H54 (cell line): ENCODE results near the gene JAM2.
"Not testable (repeated sequence)": the region's sequence is repeated elsewhere in the genome, so short reads cannot be mapped to it uniquely, and the experiment has no call there.

ENCODE experiments used
- DNase-seq: peaks from one replicate; pipeline ENCODE4 v3.0.0; 2011; ENCODE audit warnings: low spot score, mixed read lengths; ENCODE audit not compliant: insufficient read length
- FAIRE-seq: peaks from 3 replicates; lab custom pipeline; 2011; peaks lifted over from hg19 to GRCh38; lab: Jason Lieb, UNC
- POLR2A ChIP-seq: IDR thresholded peaks from 2 replicates; pipeline ENCODE4 v1.6.1; 2011; ENCODE audit warnings: low read depth, mild to moderate bottlenecking, low read length

Gene JAM2

GRCh38 chr21:25664491-25664931 lies 25.5 kb downstream of the JAM2 start:
- DNase-seq, result no peak
- no peak for TF ChIP-seq POLR2A
- FAIRE-seq, result no peak

- FAIRE-seq (no peak), DNase-seq (no peak)
- TF ChIP-seq POLR2A, result no peak
Observed at GRCh38 chr21:25670726-25671125, 31.7 kb downstream of the JAM2 start.

- FAIRE-seq, result no peak
- no peak for TF ChIP-seq POLR2A
- no peak for DNase-seq
Observed at GRCh38 chr21:25676451-25676850, 37.4 kb downstream of the JAM2 start.

GRCh38 chr21:25682382-25682781 lies 43.3 kb downstream of the JAM2 start:
- FAIRE-seq (no peak), DNase-seq (no peak)
- no peak for TF ChIP-seq POLR2A

GRCh38 chr21:25687787-25688186 lies 48.7 kb downstream of the JAM2 start:
- TF ChIP-seq POLR2A, result no peak
- FAIRE-seq, result no peak
- no peak for DNase-seq

- DNase-seq, result no peak
- no peak for TF ChIP-seq POLR2A
Observed at GRCh38 chr21:25688275-25689155, 49.5 kb downstream of the JAM2 start.

GRCh38 chr21:25689226-25689625 lies 50.2 kb downstream of the JAM2 start:
- DNase-seq, result no peak
- no peak for TF ChIP-seq POLR2A
- FAIRE-seq, result no peak

More at GRCh38 chr21:25688275-25689155, 49.5 kb downstream of the JAM2 start:
- FAIRE-seq, result no peak

GRCh38 chr21:25691976-25692375 lies 52.9 kb downstream of the JAM2 start:
- TF ChIP-seq POLR2A, result no peak
- no peak for FAIRE-seq
- no peak for DNase-seq

- not testable (repeated sequence) for DNase-seq, FAIRE-seq
Observed at GRCh38 chr21:25695461-25695860, 56.4 kb downstream of the JAM2 start.

- DNase-seq (no peak), FAIRE-seq (no peak)
- no peak for TF ChIP-seq POLR2A
Observed at GRCh38 chr21:25700741-25701140, 61.7 kb downstream of the JAM2 start.

- no peak for TF ChIP-seq POLR2A
- FAIRE-seq (no peak), DNase-seq (no peak)
Observed at GRCh38 chr21:25701529-25701928, 62.5 kb downstream of the JAM2 start.

- TF ChIP-seq POLR2A, result no peak
- DNase-seq (no peak), FAIRE-seq (no peak)
Observed at GRCh38 chr21:25708467-25709065, 69.5 kb downstream of the JAM2 start.

- TF ChIP-seq POLR2A, result no peak
- FAIRE-seq (no peak), DNase-seq (no peak)
Observed at GRCh38 chr21:25709684-25710265, 70.7 kb downstream of the JAM2 start.

GRCh38 chr21:25710550-25710949 lies 71.5 kb downstream of the JAM2 start:
- no peak for FAIRE-seq
- DNase-seq, result no peak
- TF ChIP-seq POLR2A, result no peak

- DNase-seq, FAIRE-seq: not testable (repeated sequence)
Observed at GRCh38 chr21:25714066-25714465, 75.0 kb downstream of the JAM2 start.
